GM23338 (cell line): ENCODE results near the gene GATA5. TPM values are rescaled to one million over a fixed set of nuclear protein-coding genes. Genes with fewer than 3 reads are reported as not detected.
A peak's percentile ranks its signal among the peaks of the same experiment; 100 is the strongest.

ENCODE experiments used
- ATAC-seq: fragments of 200-7000 bp; cut with Tn5 transposase; 3 replicates; pipeline ENCODE4 v1.9.1; 2020
- DNase-seq: peaks from one replicate; pipeline ENCODE4 v3.0.0-alpha.2; 2015; ENCODE audit warnings: low spot score
- H2AFZ ChIP-seq: fragments of 200-600 bp; sonication (generic); 2 replicates; pipeline ENCODE4 v1.8.0; 2016; ENCODE audit warnings: antibody characterized with exemption, mild to moderate bottlenecking, moderate library complexity
- H3F3A ChIP-seq: fragments of 200-600 bp; sonication (generic); replicated peaks from 2 replicates; pipeline ENCODE4 v1.8.0; 2017; ENCODE audit warnings: antibody characterized with exemption, mixed run types, low read depth
- H3K27ac ChIP-seq: fragments of 200-600 bp; sonication (generic); 2 replicates; pipeline ENCODE4 v1.6.1; 2016; ENCODE audit warnings: low read depth
- H3K27me3 ChIP-seq: fragments of 200-600 bp; sonication (generic); 2 replicates; pipeline ENCODE4 v1.8.0; 2016; ENCODE audit warnings: mild to moderate bottlenecking, mixed run types, moderate library complexity; ENCODE audit not compliant: insufficient read depth
- H3K36me3 ChIP-seq: fragments of 200-600 bp; sonication (generic); 2 replicates; pipeline ENCODE4 v1.8.0; 2016; ENCODE audit warnings: mild to moderate bottlenecking; ENCODE audit not compliant: insufficient read depth
- H3K4me1 ChIP-seq: fragments of 200-600 bp; sonication (generic); 2 replicates; pipeline ENCODE4 v1.8.0; 2016; ENCODE audit warnings: mild to moderate bottlenecking, moderate library complexity; ENCODE audit not compliant: insufficient read depth
- H3K4me2 ChIP-seq: fragments of 200-600 bp; sonication (generic); 2 replicates; pipeline ENCODE4 v1.7.1; 2017; ENCODE audit warnings: mixed run types
- H3K4me3 ChIP-seq: fragments of 200-600 bp; sonication (generic); 2 replicates; pipeline ENCODE4 v1.6.1; 2016; ENCODE audit warnings: mixed run types
- H3K79me2 ChIP-seq: fragments of 200-600 bp; sonication (generic); replicated peaks from 2 replicates; pipeline ENCODE4 v1.8.0; 2017; ENCODE audit warnings: mild to moderate bottlenecking; ENCODE audit not compliant: insufficient read depth
- H3K9me2 ChIP-seq: fragments of 200-600 bp; sonication (generic); 2 replicates; pipeline ENCODE4 v1.8.0; 2017; ENCODE audit not compliant: insufficient read depth
- H4K20me1 ChIP-seq: fragments of 200-600 bp; sonication (generic); replicated peaks from 2 replicates; pipeline ENCODE4 v1.8.0; 2017; ENCODE audit warnings: mild to moderate bottlenecking; ENCODE audit not compliant: insufficient read depth
- H3K27ac Mint-ChIP-seq: 2 replicates; pipeline ENCODE4 v1.8.0; 2020; ENCODE audit warnings: inconsistent platforms, mild to moderate bottlenecking, moderate library complexity, mixed read lengths
- H3K27me3 Mint-ChIP-seq: 3 replicates; pipeline ENCODE4 v1.8.0; 2022; ENCODE audit warnings: low read depth, mild to moderate bottlenecking, moderate library complexity, mixed read lengths, inconsistent platforms; ENCODE audit not compliant: insufficient read depth, poor library complexity
- H3K36me3 Mint-ChIP-seq: 3 replicates; pipeline ENCODE4 v1.8.0; 2021; ENCODE audit warnings: low read depth, mild to moderate bottlenecking, inconsistent platforms, moderate library complexity, mixed read lengths
- H3K4me1 Mint-ChIP-seq: 3 replicates; pipeline ENCODE4 v1.8.0; 2020; ENCODE audit warnings: mild to moderate bottlenecking, inconsistent platforms, mixed read lengths
- H3K4me3 Mint-ChIP-seq: 3 replicates; pipeline ENCODE4 v1.8.0; 2021; ENCODE audit warnings: moderate library complexity, mild to moderate bottlenecking, inconsistent platforms, mixed read lengths
- H3K9me3 Mint-ChIP-seq: 3 replicates; pipeline ENCODE4 v1.8.0; 2020; ENCODE audit warnings: moderate library complexity, mild to moderate bottlenecking, inconsistent platforms, mixed read lengths
- CREB1 ChIP-seq: fragments of 250-450 bp; sonication (Bioruptor Pico); IDR thresholded peaks from 2 replicates; pipeline ENCODE4 v1.5.0; 2020; ENCODE audit warnings: low read depth, mild to moderate bottlenecking, moderate library complexity
- CTCF ChIP-seq, 2 experiments: fragments of 200-600 bp in 1 of 2; sonication (generic) in 1 of 2; conservative IDR thresholded peaks; 2 replicates each; pipeline versions ENCODE4 v1.5.1 to v1.6.1; 2016 to 2017; ENCODE audit warnings: antibody characterized with exemption in 2 of 2, low read depth in 2 of 2, mild to moderate bottlenecking in 2 of 2, moderate library complexity in 1 of 2
- EZH2phosphoT487 ChIP-seq: fragments of 200-600 bp; sonication (generic); IDR thresholded peaks from one replicate; pipeline ENCODE4 v1.8.1; 2018; ENCODE audit warnings: antibody characterized with exemption; ENCODE audit not compliant: unreplicated experiment
- JUNB ChIP-seq: IDR thresholded peaks from one replicate; pipeline ENCODE4 v1.6.1; 2016; ENCODE audit warnings: antibody characterized with exemption; ENCODE audit not compliant: unreplicated experiment
- NANOG ChIP-seq: IDR thresholded peaks from 2 replicates; pipeline ENCODE4 v1.6.1; 2016; ENCODE audit warnings: antibody characterized with exemption, borderline replicate concordance
- POLR2AphosphoS5 ChIP-seq: IDR thresholded peaks from 2 replicates; pipeline ENCODE4 v1.6.1; 2016; ENCODE audit warnings: antibody characterized with exemption, low read depth
- STAT1 ChIP-seq: IDR thresholded peaks from one replicate; pipeline ENCODE4 v1.6.1; 2016; ENCODE audit warnings: antibody characterized with exemption; ENCODE audit not compliant: unreplicated experiment
- ZNF331 ChIP-seq: fragments of 250-450 bp; sonication (Bioruptor Pico); IDR thresholded peaks from 2 replicates; pipeline ENCODE4 v1.5.0; 2020; ENCODE audit warnings: low read depth, mild to moderate bottlenecking, moderate library complexity
- polyA plus RNA-seq: library from polyadenylated mRNA; unstranded; fragments of >200 nt; fragmentation: Nextera tagmentation; extraction: Ambion mirVana; gene quantifications from 2 replicates; pipeline ENCODE4 v1.2.1, GENCODE V29; 2016
- total RNA-seq: library from RNA; depleted of rRNA; stranded (reverse); fragments of >200 nt; shearing (Covaris generic); gene quantifications from 2 replicates; pipeline ENCODE4 v1.2.3, GENCODE V29; 2014
- TF ChIP-seq, protein P1 (sequence below): IDR thresholded peaks from 2 replicates; pipeline ENCODE4 v1.6.1; 2016; ENCODE audit warnings: antibody characterized with exemption
- TF ChIP-seq, protein P2 (sequence below): fragments of 250-450 bp; sonication (Bioruptor Pico); IDR thresholded peaks from 2 replicates; pipeline ENCODE4 v1.5.0; 2020; ENCODE audit warnings: mild to moderate bottlenecking, moderate library complexity

Gene GATA5
- total and polyA plus RNA-seq, 2 experiments from 2014 or later: 0.60 to 0.73 TPM

- TF ChIP-seq NANOG: no peak
- TF ChIP-seq CREB1 (CRISPR knock-in tag): no peak
Measured at GRCh38 chr20:62459488-62459887, 16.3 kb downstream of the GATA5 start (continued).

DNA sequence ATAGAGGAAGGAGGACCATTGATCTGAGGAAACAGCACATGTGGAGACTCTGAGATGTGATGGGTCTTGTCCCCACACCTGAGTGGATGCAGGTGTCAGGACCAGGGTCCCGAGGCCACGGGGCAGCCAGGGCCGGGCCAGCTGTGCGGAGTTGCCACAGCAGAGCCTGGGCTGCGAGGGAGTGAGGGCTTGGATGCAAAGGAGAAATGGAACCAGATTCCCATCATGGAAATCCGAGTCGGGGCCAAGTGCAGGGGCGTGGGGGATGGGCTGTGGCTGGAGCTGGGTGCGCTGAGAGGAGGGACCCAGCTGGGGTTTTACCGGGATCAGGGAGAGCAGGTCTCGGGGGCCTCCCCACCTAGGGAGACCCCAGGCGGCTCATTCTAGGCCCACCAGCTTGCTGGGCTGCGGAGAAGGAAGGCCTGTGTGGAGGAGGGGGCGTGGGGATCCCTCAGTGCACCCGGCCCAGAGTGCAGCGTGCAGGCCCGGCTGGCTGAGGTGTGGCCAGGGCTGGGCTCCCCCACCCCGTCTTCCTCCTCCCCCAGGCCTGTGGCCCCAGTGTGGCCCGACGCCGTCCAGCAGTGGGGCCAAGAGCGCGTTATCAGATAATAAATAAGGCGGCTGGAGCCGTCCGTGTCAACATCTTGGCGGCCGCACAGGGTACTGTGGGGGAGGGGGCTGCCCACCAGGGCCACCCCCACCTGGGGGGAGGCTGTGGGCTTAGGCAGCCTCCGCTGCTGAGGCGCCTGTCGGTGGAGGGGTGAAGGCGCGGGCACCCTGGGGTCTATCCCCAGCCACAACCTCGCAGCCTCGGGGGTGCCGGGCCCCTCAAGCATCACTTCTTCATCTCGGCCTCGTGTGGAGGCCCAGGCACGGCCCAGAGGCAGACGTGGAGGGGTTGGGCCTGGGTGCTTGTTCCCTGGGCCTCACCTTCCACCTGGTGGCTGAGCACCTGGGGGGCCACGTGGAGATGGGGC lies 17.2 kb downstream of the GATA5 start:
- H3K4me1 ChIP-seq: no peaks in the 10 kb centered on the region
- TF ChIP-seq JUNB: no peak
- TF ChIP-seq STAT1: no peak
- no peak for TF ChIP-seq NANOG
- TF ChIP-seq ZNF331 (CRISPR knock-in tag): no peak
- TF ChIP-seq, protein P1, sequence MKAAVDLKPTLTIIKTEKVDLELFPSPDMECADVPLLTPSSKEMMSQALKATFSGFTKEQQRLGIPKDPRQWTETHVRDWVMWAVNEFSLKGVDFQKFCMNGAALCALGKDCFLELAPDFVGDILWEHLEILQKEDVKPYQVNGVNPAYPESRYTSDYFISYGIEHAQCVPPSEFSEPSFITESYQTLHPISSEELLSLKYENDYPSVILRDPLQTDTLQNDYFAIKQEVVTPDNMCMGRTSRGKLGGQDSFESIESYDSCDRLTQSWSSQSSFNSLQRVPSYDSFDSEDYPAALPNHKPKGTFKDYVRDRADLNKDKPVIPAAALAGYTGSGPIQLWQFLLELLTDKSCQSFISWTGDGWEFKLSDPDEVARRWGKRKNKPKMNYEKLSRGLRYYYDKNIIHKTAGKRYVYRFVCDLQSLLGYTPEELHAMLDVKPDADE: no peak
- TF ChIP-seq, protein P2, sequence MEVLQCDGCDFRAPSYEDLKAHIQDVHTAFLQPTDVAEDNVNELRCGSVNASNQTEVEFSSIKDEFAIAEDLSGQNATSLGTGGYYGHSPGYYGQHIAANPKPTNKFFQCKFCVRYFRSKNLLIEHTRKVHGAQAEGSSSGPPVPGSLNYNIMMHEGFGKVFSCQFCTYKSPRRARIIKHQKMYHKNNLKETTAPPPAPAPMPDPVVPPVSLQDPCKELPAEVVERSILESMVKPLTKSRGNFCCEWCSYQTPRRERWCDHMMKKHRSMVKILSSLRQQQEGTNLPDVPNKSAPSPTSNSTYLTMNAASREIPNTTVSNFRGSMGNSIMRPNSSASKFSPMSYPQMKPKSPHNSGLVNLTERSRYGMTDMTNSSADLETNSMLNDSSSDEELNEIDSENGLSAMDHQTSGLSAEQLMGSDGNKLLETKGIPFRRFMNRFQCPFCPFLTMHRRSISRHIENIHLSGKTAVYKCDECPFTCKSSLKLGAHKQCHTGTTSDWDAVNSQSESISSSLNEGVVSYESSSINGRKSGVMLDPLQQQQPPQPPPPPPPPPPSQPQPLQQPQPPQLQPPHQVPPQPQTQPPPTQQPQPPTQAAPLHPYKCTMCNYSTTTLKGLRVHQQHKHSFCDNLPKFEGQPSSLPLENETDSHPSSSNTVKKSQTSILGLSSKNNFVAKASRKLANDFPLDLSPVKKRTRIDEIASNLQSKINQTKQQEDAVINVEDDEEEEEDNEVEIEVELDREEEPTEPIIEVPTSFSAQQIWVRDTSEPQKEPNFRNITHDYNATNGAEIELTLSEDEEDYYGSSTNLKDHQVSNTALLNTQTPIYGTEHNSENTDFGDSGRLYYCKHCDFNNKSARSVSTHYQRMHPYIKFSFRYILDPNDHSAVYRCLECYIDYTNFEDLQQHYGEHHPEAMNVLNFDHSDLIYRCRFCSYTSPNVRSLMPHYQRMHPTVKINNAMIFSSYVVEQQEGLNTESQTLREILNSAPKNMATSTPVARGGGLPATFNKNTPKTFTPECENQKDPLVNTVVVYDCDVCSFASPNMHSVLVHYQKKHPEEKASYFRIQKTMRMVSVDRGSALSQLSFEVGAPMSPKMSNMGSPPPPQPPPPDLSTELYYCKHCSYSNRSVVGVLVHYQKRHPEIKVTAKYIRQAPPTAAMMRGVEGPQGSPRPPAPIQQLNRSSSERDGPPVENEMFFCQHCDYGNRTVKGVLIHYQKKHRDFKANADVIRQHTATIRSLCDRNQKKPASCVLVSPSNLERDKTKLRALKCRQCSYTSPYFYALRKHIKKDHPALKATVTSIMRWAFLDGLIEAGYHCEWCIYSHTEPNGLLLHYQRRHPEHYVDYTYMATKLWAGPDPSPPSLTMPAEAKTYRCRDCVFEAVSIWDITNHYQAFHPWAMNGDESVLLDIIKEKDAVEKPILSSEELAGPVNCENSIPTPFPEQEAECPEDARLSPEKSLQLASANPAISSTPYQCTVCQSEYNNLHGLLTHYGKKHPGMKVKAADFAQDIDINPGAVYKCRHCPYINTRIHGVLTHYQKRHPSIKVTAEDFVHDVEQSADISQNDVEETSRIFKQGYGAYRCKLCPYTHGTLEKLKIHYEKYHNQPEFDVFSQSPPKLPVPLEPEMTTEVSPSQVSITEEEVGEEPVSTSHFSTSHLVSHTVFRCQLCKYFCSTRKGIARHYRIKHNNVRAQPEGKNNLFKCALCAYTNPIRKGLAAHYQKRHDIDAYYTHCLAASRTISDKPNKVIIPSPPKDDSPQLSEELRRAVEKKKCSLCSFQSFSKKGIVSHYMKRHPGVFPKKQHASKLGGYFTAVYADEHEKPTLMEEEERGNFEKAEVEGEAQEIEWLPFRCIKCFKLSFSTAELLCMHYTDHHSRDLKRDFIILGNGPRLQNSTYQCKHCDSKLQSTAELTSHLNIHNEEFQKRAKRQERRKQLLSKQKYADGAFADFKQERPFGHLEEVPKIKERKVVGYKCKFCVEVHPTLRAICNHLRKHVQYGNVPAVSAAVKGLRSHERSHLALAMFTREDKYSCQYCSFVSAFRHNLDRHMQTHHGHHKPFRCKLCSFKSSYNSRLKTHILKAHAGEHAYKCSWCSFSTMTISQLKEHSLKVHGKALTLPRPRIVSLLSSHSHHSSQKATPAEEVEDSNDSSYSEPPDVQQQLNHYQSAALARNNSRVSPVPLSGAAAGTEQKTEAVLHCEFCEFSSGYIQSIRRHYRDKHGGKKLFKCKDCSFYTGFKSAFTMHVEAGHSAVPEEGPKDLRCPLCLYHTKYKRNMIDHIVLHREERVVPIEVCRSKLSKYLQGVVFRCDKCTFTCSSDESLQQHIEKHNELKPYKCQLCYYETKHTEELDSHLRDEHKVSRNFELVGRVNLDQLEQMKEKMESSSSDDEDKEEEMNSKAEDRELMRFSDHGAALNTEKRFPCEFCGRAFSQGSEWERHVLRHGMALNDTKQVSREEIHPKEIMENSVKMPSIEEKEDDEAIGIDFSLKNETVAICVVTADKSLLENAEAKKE (CRISPR knock-in tag): no peak
- no peak for TF ChIP-seq POLR2AphosphoS5
- no peak for TF ChIP-seq EZH2phosphoT487
- no peak for TF ChIP-seq CTCF (conservative IDR thresholded peaks at IDR 0.05; ENCODE audit: low read depth in 2 of 2)
- H3F3A ChIP-seq: 0 out of 2 replicates have a peak, but pooled peaks cover 2% of the 10 kb centered on the region
- no peak overlapping the region for H2AFZ ChIP-seq
- no peak overlapping the region for H3K27ac ChIP-seq
- H3K36me3 ChIP-seq: no peaks in the 10 kb centered on the region
- H3K9me2 ChIP-seq: no peaks in the 10 kb centered on the region
- Mint-ChIP-seq H3K36me3 (no peaks in the 10 kb centered on the region), H3K4me1 (peaks cover 6% of the 10 kb centered on the region), H3K4me3 (no peak overlapping the region), H3K27ac (no peak overlapping the region), H3K9me3 (no peaks in the 10 kb centered on the region), H3K27me3 (peaks cover 13% of the 10 kb centered on the region)
- H3K4me2 ChIP-seq: no peak overlapping the region
- no peak for DNase-seq
- no peaks in the 10 kb centered on the region for H3K79me2 ChIP-seq
- H3K4me3 ChIP-seq: no peak overlapping the region
- ATAC-seq: peak; percentile 43
- H3K27me3 ChIP-seq: no peaks in the 10 kb centered on the region
- no peaks in the 10 kb centered on the region for H4K20me1 ChIP-seq
